B cell (primary cell): ENCODE data around the gene ZBTB40. TPM values are rescaled to one million over a fixed set of nuclear protein-coding genes. Genes with fewer than 3 reads are reported as not detected.

Experiments used
- ATAC-seq: fragments of 200-7000 bp; cut with Tn5 transposase; one replicate; pipeline ENCODE4 v1.10.0; 2021; ENCODE audit warnings: low read depth, mild to moderate bottlenecking, moderate number of reproducible peaks, moderate library complexity
- CTCF ChIA-PET: fragments of 350-600 bp; sonication (Branson Sonifier 250); formaldehyde crosslinking; loops from one replicate; lab custom pipeline; 2021; ENCODE audit warnings: antibody characterized with exemption, inconsistent platforms; lab: Charles Lee
- POLR2A ChIA-PET: fragments of 350-600 bp; sonication (Branson Sonifier 250); formaldehyde crosslinking; loops from one replicate; lab custom pipeline; 2021; ENCODE audit warnings: antibody characterized with exemption; lab: Charles Lee
- DNase-seq: peaks from one replicate; pipeline ENCODE4 v3.0.0; 2013
- H2AFZ ChIP-seq: 2 replicates; pipeline ENCODE4 v1.6.1; 2012; ENCODE audit warnings: mild to moderate bottlenecking, low read depth, low read length; ENCODE audit not compliant: insufficient read depth, poor library complexity, severe bottlenecking
- H3K27ac ChIP-seq, 2 donors: 1 replicate in 1 of 2; 2 replicates in 1 of 2; pipeline ENCODE4 v1.5.1; 2012 to 2013; ENCODE audit warnings: low read length in 2 of 2, mild to moderate bottlenecking in 2 of 2, moderate library complexity in 1 of 2
- H3K27me3 ChIP-seq, 4 experiments: fragments of 200-600 bp in 1 of 4; sonication (generic) in 1 of 4; replicated peaks in 1 of 4; 1 replicate in 2 of 4; 2 replicates in 2 of 4; pipeline versions ENCODE4 v1.6.1 to v1.7.0; 2013 to 2016; ENCODE audit warnings: low read length in 3 of 4, mild to moderate bottlenecking in 2 of 4, mixed read lengths in 1 of 4, moderate library complexity in 1 of 4; ENCODE audit not compliant: insufficient read depth in 4 of 4, control insufficient read depth in 3 of 4; ENCODE audit errors: control extremely low read depth in 1 of 4
- H3K36me3 ChIP-seq, 2 experiments: replicated peaks in 1 of 2; 1 replicate in 1 of 2; 2 replicates in 1 of 2; pipeline versions ENCODE4 v1.6.1 to v1.7.1; 2013; ENCODE audit warnings: low read length in 1 of 2; ENCODE audit not compliant: insufficient read depth in 2 of 2, control insufficient read depth in 1 of 2; ENCODE audit errors: control extremely low read depth in 1 of 2, extremely low read depth in 1 of 2
- H3K4me1 ChIP-seq, 2 donors: fragments of 200-600 bp in 1 of 2; sonication (generic) in 1 of 2; 1 replicate in 1 of 2; 2 replicates in 1 of 2; pipeline versions ENCODE4 v1.5.1 to v1.6.1; 2013 to 2017; ENCODE audit warnings: low read length in 2 of 2; ENCODE audit not compliant: control insufficient read depth in 2 of 2, insufficient read depth in 2 of 2
- H3K4me2 ChIP-seq: replicated peaks from 2 replicates; pipeline ENCODE3; 2012; ENCODE audit warnings: mild to moderate bottlenecking, low read depth, low read length; ENCODE audit not compliant: poor library complexity, severe bottlenecking
- H3K4me3 ChIP-seq, 5 experiments: fragments of 200-600 bp in 1 of 5; sonication (generic) in 1 of 5; 1 replicate in 3 of 5; 2 replicates in 2 of 5; pipeline versions ENCODE4 v1.5.1 to v1.7.0; 2011 to 2016; ENCODE audit warnings: low read length in 4 of 5, mild to moderate bottlenecking in 4 of 5, low read depth in 2 of 5, control low read depth in 1 of 5, moderate library complexity in 1 of 5; ENCODE audit not compliant: insufficient read depth in 1 of 5; ENCODE audit errors: control extremely low read depth in 1 of 5, extremely low read depth in 1 of 5
- H3K79me2 ChIP-seq: fragments of 200-600 bp; sonication (generic); one replicate; pipeline ENCODE4 v1.6.0; 2016; ENCODE audit warnings: low read length; ENCODE audit not compliant: control insufficient read depth, insufficient read depth
- H3K9ac ChIP-seq: fragments of 200-600 bp; sonication (generic); 2 replicates; pipeline ENCODE4 v1.6.1; 2017; ENCODE audit warnings: mild to moderate bottlenecking, low read length, moderate library complexity
- H3K9me3 ChIP-seq, 3 donors: one replicate each; pipeline versions ENCODE4 v1.6.1 to v1.7.1; 2013; ENCODE audit warnings: low read length in 2 of 3; ENCODE audit not compliant: control insufficient read depth in 2 of 3, insufficient read depth in 1 of 3; ENCODE audit errors: control extremely low read depth in 1 of 3
- H4K20me1 ChIP-seq: 2 replicates; pipeline ENCODE4 v1.6.0; 2012; ENCODE audit warnings: mild to moderate bottlenecking, low read length; ENCODE audit not compliant: insufficient read depth, control insufficient read depth, poor library complexity, severe bottlenecking
- H3K27ac Mint-ChIP-seq: one replicate; pipeline ENCODE4 v1.8.0; 2021; ENCODE audit warnings: mixed read lengths
- H3K27me3 Mint-ChIP-seq: one replicate; pipeline ENCODE4 v1.8.0; 2021; ENCODE audit warnings: mixed read lengths
- H3K4me1 Mint-ChIP-seq: one replicate; pipeline ENCODE4 v1.8.0; 2021; ENCODE audit warnings: mixed read lengths
- H3K4me3 Mint-ChIP-seq: one replicate; pipeline ENCODE4 v1.8.0; 2021; ENCODE audit warnings: mixed read lengths
- H3K9me3 Mint-ChIP-seq: one replicate; pipeline ENCODE4 v1.8.0; 2022; ENCODE audit warnings: mixed read lengths; ENCODE audit not compliant: insufficient read depth
- EZH2 ChIP-seq: IDR thresholded peaks from 2 replicates; pipeline ENCODE4 v1.6.1; 2012; ENCODE audit warnings: borderline replicate concordance, low read depth, mild to moderate bottlenecking, moderate library complexity, low read length; ENCODE audit not compliant: insufficient read depth, poor library complexity, severe bottlenecking
- WGBS: methylation state at CpG from one replicate; pipeline ENCODE4 v1.1.5; 2013; ENCODE audit warnings: missing lambda C conversion rate; ENCODE audit not compliant: insufficient coverage; 5-methylcytosine and 5-hydroxymethylcytosine counted together
- intact Hi-C: fragments of 100-400 bp; cut with micrococcal nuclease; formaldehyde crosslinking; loops from one replicate; pipeline ENCODE4 v1.10.0; 2022
- polyA plus RNA-seq: library from polyadenylated mRNA; depleted of rRNA; stranded (reverse); fragments of >200 nt; gene quantifications from 2 replicates; pipeline ENCODE4 v1.2.3, GENCODE V29; 2012
- total RNA-seq, 2 donors: library from RNA; stranded (reverse); fragments of 120-200 nt in 1 of 2; gene quantifications; 1 replicate in 1 of 2; 2 replicates in 1 of 2; pipeline versions ENCODE4 v1.2.3 to v1.2.4, GENCODE V29; 2013 to 2022
- TF ChIP-seq, protein P1 (sequence below): fragments of 200-600 bp; IDR thresholded peaks from one replicate; pipeline ENCODE4 v1.8.0; 2022; ENCODE audit warnings: antibody characterized with exemption, mild to moderate bottlenecking

Gene ZBTB40
- total and polyA plus RNA-seq, 2 donors (not counting 1 experiment from before 2014, with no cell fraction given) = 30.9 to 51.9 TPM

- Histone ChIP-seq H3K79me2 (no peaks in the 10 kb centered on the region), H3K9ac (no peak overlapping the region), H3K9me3 (no peaks in the 10 kb centered on the region), H3K27ac (no peak overlapping the region), H3K27me3 (no peaks in the 10 kb centered on the region), H3K4me1 (no peaks in the 10 kb centered on the region), H3K4me2 (no peak overlapping the region), H3K36me3 (peaks cover 1 to 71% of the 10 kb centered on the region in 2 experiments), H3K4me3 (no peak overlapping the region), H2AFZ (no peak overlapping the region), H4K20me1 (no peaks in the 10 kb centered on the region)
- no peaks in the 10 kb centered on the region for H3K9me3 Mint-ChIP-seq
- DNase-seq (no peak), ATAC-seq (no peak)
- H3K27me3 Mint-ChIP-seq = no peaks in the 10 kb centered on the region
- WGBS = 93% methylated on average over 3 of the region's 3 CpGs
- POLR2A ChIA-PET = no interaction called here
- TF ChIP-seq EZH2 = no peak
- TF ChIP-seq, protein P1, sequence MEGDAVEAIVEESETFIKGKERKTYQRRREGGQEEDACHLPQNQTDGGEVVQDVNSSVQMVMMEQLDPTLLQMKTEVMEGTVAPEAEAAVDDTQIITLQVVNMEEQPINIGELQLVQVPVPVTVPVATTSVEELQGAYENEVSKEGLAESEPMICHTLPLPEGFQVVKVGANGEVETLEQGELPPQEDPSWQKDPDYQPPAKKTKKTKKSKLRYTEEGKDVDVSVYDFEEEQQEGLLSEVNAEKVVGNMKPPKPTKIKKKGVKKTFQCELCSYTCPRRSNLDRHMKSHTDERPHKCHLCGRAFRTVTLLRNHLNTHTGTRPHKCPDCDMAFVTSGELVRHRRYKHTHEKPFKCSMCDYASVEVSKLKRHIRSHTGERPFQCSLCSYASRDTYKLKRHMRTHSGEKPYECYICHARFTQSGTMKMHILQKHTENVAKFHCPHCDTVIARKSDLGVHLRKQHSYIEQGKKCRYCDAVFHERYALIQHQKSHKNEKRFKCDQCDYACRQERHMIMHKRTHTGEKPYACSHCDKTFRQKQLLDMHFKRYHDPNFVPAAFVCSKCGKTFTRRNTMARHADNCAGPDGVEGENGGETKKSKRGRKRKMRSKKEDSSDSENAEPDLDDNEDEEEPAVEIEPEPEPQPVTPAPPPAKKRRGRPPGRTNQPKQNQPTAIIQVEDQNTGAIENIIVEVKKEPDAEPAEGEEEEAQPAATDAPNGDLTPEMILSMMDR = no peak
- intact Hi-C loops = no loop called here
- CTCF ChIA-PET = no interaction called here
- H3K4me3 Mint-ChIP-seq = no peak overlapping the region
- H3K4me1 Mint-ChIP-seq = no peaks in the 10 kb centered on the region
- no peak overlapping the region for H3K27ac Mint-ChIP-seq
Measured at GRCh38 chr1:22525211-22525610, 73.6 kb downstream of the ZBTB40 start.

- 95% methylated on average over 8 of the region's 11 CpGs for WGBS
Measured at GRCh38 chr1:22525646-22526045, 74.0 kb downstream of the ZBTB40 start.

More at GRCh38 chr1:22525646-22526045, 74.0 kb downstream of the ZBTB40 start:
- H3K79me2 ChIP-seq = no peaks in the 10 kb centered on the region
- intact Hi-C loops = no loop called here
- H3K27ac ChIP-seq = no peak overlapping the region
- Mint-ChIP-seq H3K27me3 (no peaks in the 10 kb centered on the region), H3K9me3 (no peaks in the 10 kb centered on the region), H3K4me3 (no peak overlapping the region), H3K27ac (no peak overlapping the region), H3K4me1 (no peaks in the 10 kb centered on the region)
- no peak for DNase-seq
- ATAC-seq = no peak
- no peaks in the 10 kb centered on the region for H3K27me3 ChIP-seq
- CTCF ChIA-PET = no interaction called here
- no peak overlapping the region for H2AFZ ChIP-seq
- H3K9me3 ChIP-seq = no peaks in the 10 kb centered on the region
- no peaks in the 10 kb centered on the region for H3K4me1 ChIP-seq
- no peak overlapping the region for H3K4me3 ChIP-seq
- H4K20me1 ChIP-seq = no peaks in the 10 kb centered on the region
- TF ChIP-seq, protein P1 = no peak
- no peak for TF ChIP-seq EZH2
- POLR2A ChIA-PET = no interaction called here
- no peak overlapping the region for H3K4me2 ChIP-seq
- H3K9ac ChIP-seq = no peak overlapping the region
- peaks cover 0 to 70% of the 10 kb centered on the region in 2 experiments for H3K36me3 ChIP-seq
